ENCODE measurements around the gene POLR1H.

DNA sequence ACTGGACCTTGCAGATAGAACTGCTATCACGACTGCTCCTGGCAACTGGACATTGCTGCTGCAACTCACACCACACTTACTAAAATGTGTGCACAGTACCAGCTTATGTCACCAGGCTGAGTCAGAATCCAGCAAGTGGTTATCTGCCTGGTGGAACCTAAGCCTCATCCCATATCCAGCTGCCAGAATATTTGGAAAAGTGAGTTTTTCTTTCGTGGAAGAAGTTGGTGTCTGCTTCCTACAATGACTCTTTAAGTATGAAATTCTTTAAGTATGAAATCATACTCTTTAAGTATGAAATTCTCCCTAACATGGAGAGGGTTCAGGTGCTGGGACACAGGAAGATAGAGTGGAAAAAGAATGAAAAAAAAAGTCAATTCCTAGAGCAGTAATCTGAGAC, 16.4 kb upstream of the POLR1H start:
- no peak for TF ChIP-seq CTCF (IDR thresholded peaks at IDR 0.05)
- TF ChIP-seq POLR2AphosphoS5 (IDR thresholded peaks at IDR 0.05), result no peak
- no peak for TF ChIP-seq POLR2A (IDR thresholded peaks at IDR 0.05)

All from transverse colon (tissue), 4 donors.